ENCODE results near the gene OBI1. TPM values are rescaled to one million over a fixed set of nuclear protein-coding genes. Genes with fewer than 3 reads are reported as not detected.

Gene OBI1
- total and polyA plus RNA-seq, 2 donors from 2014 or later = 4.0 to 9.9 TPM

DNA sequence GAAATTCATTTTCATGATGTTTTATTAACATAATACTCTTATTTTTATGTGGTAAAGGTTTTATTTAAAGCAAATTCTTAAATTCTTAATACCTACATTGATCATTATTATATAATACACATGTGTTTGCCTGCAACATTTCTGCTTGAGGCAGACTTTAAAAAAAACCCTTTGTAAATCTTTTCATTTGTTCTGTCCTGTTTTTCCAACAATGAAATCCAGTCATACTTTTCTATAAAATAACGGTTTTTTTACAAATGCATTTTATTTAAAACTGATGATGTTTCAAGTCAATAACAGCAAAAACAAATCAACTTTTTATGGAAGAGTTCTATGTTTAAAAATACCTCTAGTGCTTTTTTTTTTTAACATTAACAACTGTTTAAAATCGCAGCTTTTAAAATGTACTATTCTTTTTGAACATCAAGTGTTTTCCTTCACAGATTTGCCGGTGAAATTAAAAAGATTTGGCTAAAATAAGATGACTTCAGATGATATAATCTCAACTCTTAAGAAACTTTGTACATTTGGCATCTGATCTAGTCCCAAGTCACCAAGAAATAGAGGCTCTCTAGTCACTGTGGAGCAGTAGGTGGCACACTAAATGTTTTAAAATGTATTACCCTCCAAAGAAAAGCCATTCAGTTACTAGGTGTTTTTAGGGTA, 60.7 kb downstream of the OBI1 start:
- DNase-seq (no peak), FAIRE-seq (no peak)
- Histone ChIP-seq H3K36me3 (ENCODE audit: control insufficient read depth in 2 of 3, insufficient read depth in 3 of 3, low read length in 3 of 3) (no peaks in the 10 kb centered on the region), H3K27me3 (ENCODE audit: control insufficient read depth, insufficient read depth, low read length) (peaks cover 78% of the 10 kb centered on the region), H3K4me1 (ENCODE audit: control insufficient read depth in 2 of 3, insufficient read depth in 2 of 3, low read depth in 1 of 3, low read length in 3 of 3) (peaks cover 0 to 9% (median 0%) of the 10 kb centered on the region in 3 donors), H3K27ac (ENCODE audit: low read depth in 2 of 2, low read length in 2 of 2) (no peak overlapping the region), H3K4me3 (ENCODE audit: low read length in 3 of 3) (no peak overlapping the region), H3K9ac (ENCODE audit: low read length in 3 of 3) (no peak overlapping the region), H3K9me3 (ENCODE audit: control insufficient read depth in 2 of 3, insufficient read depth in 1 of 3, low read length in 3 of 3) (no peaks in the 10 kb centered on the region)
- intact Hi-C loops (cut with DNase I) = no loop called here
- TF ChIP-seq, protein P1, sequence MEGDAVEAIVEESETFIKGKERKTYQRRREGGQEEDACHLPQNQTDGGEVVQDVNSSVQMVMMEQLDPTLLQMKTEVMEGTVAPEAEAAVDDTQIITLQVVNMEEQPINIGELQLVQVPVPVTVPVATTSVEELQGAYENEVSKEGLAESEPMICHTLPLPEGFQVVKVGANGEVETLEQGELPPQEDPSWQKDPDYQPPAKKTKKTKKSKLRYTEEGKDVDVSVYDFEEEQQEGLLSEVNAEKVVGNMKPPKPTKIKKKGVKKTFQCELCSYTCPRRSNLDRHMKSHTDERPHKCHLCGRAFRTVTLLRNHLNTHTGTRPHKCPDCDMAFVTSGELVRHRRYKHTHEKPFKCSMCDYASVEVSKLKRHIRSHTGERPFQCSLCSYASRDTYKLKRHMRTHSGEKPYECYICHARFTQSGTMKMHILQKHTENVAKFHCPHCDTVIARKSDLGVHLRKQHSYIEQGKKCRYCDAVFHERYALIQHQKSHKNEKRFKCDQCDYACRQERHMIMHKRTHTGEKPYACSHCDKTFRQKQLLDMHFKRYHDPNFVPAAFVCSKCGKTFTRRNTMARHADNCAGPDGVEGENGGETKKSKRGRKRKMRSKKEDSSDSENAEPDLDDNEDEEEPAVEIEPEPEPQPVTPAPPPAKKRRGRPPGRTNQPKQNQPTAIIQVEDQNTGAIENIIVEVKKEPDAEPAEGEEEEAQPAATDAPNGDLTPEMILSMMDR (IDR thresholded peaks at IDR 0.05; ENCODE audit: borderline replicate concordance, extremely low read depth, insufficient read depth) = no peak

DNA sequence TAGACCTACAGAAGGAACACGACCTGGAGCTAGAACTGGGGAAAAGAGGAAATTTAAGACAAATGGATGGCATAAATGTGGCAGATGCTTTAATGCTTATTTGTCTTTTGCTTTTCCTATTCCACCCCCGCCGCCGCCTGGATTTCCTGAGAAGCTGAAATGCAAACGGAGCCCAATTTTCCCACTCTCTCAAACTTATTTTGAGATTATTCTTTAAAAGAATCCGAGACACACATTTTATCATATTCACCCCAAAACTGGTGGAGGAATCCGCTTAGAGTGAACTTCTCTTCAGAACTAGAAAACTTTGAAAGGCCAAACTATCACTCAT, 61.4 kb downstream of the OBI1 start:
- Histone ChIP-seq H3K36me3 (ENCODE audit: control insufficient read depth in 2 of 3, insufficient read depth in 3 of 3, low read length in 3 of 3) (no peaks in the 10 kb centered on the region), H3K27me3 (ENCODE audit: control insufficient read depth, insufficient read depth, low read length) (peaks cover 79% of the 10 kb centered on the region), H3K9ac (ENCODE audit: low read length in 3 of 3) (no peak overlapping the region), H3K9me3 (ENCODE audit: control insufficient read depth in 2 of 3, insufficient read depth in 1 of 3, low read length in 3 of 3) (no peaks in the 10 kb centered on the region), H3K4me1 (ENCODE audit: control insufficient read depth in 2 of 3, insufficient read depth in 2 of 3, low read depth in 1 of 3, low read length in 3 of 3) (peaks cover 0 to 8% (median 0%) of the 10 kb centered on the region in 3 donors), H3K27ac (ENCODE audit: low read depth in 2 of 2, low read length in 2 of 2) (no peak overlapping the region), H3K4me3 (ENCODE audit: low read length in 3 of 3) (no peak overlapping the region)
- TF ChIP-seq, protein P1 (IDR thresholded peaks at IDR 0.05; ENCODE audit: borderline replicate concordance, extremely low read depth, insufficient read depth) = no peak
- no peak for DNase-seq
- no peak for FAIRE-seq
- intact Hi-C loops (cut with DNase I) = no loop called here

DNA sequence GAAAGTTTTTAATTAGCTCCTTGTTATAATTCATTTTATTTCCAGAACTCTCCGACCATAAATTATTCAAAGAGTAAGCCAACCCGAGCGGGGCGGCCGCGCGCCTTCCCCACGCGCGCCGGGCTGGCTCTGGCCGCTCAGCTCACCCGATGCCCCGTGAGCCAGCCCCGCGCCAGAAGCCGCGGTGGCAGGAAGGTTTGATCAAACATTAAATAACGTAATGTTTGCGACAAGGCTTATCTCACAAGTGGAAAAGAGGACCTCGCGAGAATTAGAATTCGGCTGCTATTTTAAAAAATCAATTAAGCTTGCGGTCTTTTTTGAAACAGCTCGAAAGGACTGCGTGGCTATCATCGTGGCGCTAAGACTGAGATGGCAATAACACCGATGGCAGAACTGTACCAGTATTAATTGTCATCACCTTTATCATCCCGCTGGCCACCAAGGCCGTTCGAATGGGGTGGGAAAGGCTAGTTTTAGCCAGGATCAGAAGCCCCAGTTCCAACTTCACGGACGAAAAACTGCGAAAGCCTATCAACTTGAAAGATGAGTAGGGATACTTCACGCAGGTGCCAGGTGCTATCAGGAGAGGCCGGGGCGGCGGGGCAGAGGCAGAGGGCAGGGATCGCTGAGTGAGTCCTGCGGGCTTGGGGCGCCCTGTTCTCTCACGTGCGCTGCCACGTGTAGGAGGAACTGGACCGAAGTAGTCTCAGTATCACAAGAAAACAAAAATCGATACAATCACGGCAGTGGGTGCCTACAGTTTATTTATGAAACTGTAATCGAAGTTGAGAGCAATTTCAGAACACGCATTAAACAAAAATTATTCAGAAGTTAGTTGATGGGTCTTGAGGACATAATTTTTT, 62.0 kb downstream of the OBI1 start:
- no peak overlapping the region for H3K4me3 ChIP-seq (ENCODE audit: low read length in 3 of 3)

More for the DNA sequence above, 62.0 kb downstream of the OBI1 start:
- peaks cover 0 to 6% (median 0%) of the 10 kb centered on the region in 3 donors for H3K4me1 ChIP-seq (ENCODE audit: control insufficient read depth in 2 of 3, insufficient read depth in 2 of 3, low read depth in 1 of 3, low read length in 3 of 3)
- intact Hi-C loops (cut with DNase I) = no loop called here
- TF ChIP-seq, protein P1 (IDR thresholded peaks at IDR 0.05; ENCODE audit: borderline replicate concordance, extremely low read depth, insufficient read depth) = no peak
- H3K27me3 ChIP-seq (ENCODE audit: control insufficient read depth, insufficient read depth, low read length) = peaks cover 83% of the 10 kb centered on the region
- FAIRE-seq = no peak
- no peak overlapping the region for H3K9ac ChIP-seq (ENCODE audit: low read length in 3 of 3)
- DNase-seq = no peak
- no peak overlapping the region for H3K27ac ChIP-seq (ENCODE audit: low read depth in 2 of 2, low read length in 2 of 2)
- no peaks in the 10 kb centered on the region for H3K9me3 ChIP-seq (ENCODE audit: control insufficient read depth in 2 of 3, insufficient read depth in 1 of 3, low read length in 3 of 3)
- H3K36me3 ChIP-seq (ENCODE audit: control insufficient read depth in 2 of 3, insufficient read depth in 3 of 3, low read length in 3 of 3) = no peaks in the 10 kb centered on the region

All from kidney (tissue), 14 donors.